Stimulated activated CD4-positive, alpha-beta T cell treated with anti-CD3 and anti-CD28 coated beads, TNF-alpha, amount 100 ng/mL, for 24 hours (primary cell): ENCODE measurements around the gene STX16.
A peak's percentile ranks its signal among the peaks of the same experiment; 100 is the strongest.

ENCODE experiments used
- DNase-seq, 3 experiments: peaks; one replicate each; pipeline ENCODE4 v3.0.0-alpha.2; 2020; ENCODE audit warnings: low read depth in 3 of 3

STX16 gene

DNA sequence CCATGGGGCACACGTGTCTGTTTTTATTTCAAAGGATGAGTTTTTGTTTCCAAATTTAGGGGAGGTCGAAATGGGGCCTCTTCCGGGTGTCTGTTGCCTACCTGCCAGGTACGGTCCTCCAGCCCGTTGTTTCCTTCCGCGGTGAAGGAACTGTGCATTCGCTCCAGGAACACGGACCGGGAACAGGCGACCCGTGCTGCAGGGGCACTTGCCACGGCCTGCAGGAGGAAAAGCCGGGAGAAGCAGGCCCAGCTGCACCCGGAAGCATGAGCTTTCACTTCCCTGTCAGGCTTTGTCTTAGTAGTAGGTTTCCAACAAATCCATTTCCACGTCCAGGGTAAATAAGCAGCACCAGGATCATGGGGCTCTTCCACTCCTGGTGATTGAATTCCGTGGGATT lies 24.6 kb downstream of the STX16 start:
- no peak for DNase-seq

- DNase-seq: no peak
These were observed 25.1 kb downstream of the STX16 start for GRCh38 chr20:58676161-58676560.

DNA sequence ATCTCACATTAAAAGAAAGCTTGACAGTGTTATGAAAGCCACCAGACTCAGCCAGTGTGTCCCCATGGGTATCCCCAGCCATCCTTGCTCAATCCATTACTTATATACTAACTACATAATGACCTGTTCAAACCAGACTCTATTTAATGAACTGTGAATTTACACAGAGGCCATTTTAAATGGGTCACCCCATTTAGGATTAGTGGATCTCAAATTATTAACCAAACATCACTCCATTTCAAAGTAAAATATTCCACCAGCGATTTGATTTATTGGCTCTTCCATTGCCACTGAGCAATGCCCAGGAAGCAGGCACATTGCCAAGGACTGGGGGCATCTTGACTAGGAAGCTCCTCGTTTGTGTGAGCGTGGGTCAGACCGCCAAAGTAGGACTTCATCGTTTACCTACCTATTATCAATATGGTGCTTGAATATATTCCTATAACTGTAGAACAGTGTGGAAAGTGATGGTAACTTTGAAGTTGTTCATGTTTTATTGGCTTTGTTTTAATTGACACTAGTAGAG lies 26.1 kb downstream of the STX16 start:
- no peak for DNase-seq

DNA sequence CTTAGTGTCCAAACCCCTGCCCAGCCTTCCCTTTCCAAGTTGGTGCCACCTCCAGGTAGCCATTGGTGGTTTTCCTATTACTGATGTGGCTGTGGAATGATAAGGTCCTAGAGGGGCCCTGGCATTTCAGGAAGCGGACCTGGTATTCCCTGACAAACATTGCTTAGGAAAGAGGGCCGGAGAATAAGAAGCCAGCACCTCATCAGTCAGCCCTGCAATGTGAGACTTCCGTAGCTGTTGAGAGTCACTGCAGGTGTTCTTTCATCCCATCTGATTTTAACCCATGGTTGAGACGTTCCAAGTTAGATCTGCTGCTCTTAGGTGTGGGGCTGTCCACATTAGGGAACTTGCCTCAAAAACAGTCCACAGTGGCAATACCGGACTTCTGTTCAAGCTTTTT lies 26.7 kb downstream of the STX16 start:
- no peak for DNase-seq

DNA sequence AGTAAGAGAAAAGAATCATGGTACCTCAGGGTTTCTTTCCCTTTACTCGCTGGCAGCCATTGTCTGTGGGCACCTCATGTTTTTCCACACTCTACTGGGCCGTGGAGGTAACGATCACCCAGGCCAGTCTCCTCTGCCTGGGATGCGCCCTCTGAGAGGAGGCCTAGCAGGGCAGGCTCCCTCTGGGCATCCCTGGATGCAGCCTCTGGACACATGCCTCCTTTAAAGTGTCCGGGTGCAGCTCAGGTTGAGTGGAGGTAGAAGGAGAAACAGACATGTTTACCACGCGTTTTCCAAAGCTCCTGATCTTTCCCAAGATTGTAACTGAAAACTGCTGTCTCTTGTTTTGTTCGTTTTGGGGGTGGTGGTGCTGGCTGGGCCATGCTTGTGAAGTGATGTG lies 27.7 kb downstream of the STX16 start:
- DNase-seq: no peak

- no peak for DNase-seq
These were observed 31.8 kb downstream of the STX16 start for GRCh38 chr20:58682656-58683531.

- DNase-seq: no peak
These were observed 33.2 kb downstream of the STX16 start for GRCh38 chr20:58684291-58684690.

DNA sequence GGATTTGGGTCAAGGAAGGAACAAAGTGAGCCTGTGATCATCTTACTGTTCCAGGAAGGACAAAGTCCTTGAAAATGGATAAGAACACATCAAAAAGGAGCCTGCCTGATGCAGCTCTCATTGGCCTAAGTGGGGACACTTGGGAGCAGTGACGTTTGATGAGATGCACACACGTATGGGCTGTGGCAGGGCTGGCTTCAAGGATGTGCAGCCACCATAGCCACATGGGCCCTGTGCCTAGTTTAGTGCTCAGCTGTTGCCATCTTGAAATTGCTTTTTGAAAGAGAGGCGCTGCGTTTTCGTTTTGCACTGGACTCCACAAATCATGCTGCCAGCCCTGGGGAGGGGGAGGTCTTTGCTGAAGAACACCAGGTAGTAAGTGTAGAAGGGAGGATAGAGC lies 34.9 kb downstream of the STX16 start:
- no peak for DNase-seq

GRCh38 chr20:58688414-58688813 lies 37.3 kb downstream of the STX16 start:
- DNase-seq: no peak

GRCh38 chr20:58688840-58689239 lies 37.8 kb downstream of the STX16 start:
- no peak for DNase-seq

DNA sequence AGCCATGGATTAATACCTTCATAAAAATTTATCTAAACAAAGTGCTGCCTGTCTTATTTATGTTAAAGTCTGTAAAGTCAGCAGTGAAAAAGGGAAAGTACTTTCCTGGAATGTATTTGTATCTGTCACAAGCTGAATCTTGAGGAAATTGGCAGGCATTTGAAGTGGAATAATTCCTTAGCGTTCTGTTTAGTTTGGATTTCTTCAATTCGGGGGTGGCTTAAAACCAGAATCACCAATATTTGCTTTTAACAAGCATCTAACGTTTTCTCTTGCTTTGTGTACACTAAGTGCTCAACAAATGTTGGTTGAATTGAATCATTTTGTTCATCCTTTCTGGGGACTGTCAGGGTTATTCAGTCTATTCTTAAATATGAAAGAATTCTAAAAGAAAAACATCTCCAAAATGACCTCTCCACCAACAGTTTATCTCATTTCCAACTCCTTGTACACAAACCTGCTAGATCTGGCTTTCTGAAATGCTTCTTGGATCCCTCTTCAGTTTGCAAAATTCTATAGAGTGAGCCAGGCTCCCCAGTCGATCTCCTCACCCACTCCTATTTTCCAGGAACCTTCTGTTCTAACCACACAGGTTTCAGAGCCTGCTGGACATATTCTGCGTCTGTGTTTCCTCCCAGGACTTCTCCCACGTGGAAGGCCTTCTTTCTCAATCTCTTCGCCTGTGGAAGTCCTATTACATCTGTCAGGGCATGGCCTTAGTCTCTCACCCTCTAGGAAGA lies 39.5 kb downstream of the STX16 start:
- DNase-seq: no peak

- DNase-seq: no peak
These were observed 40.9 kb downstream of the STX16 start for GRCh38 chr20:58691773-58692578.

GRCh38 chr20:58692579-58693225 lies 41.6 kb downstream of the STX16 start, which contains the start of gene NPEPL1:
NPEPL1 (plus strand) TSS chr20:58692800; CDS start chr20:58692901, 101 bp downstream.
- peak in 2 of 3 experiments; percentile 30 to 60 for DNase-seq

DNA sequence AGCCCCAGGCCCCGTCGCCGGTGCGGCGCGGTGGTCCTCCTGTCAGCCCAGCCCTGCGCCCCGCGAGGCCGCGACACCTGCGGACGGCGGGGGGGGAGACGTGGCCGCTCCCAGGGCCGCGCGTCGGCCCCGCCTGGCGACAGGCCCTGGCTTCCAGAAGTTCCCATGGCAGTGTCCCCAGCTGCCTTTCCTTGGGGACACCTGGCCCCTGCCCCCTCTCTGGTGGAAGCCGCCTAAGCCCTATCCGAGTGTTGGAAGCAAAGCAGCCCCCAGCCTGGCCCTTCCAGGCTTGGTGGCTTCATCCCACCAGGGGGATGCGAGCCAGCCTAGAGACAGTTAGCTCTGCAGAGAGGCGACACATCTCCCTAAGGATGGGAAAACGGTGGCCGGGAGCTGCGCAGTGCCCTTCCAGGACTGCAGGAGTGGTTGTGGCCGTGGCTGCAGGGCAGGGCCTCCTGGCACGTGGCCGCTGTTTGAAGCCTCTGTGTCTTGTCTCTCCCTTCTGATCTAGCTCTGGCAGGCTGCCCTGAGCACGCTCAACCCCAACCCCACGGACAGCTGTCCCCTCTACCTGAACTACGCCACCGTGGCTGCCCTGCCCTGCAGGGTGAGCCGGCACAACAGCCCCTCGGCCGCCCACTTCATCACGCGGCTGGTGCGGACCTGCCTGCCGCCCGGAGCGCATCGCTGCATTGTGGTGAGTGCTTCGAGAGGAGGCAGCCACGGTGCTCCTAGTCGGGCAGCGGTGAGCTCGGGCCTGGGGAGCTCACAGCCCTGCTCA lies 42.3 kb downstream of the STX16 start:
- DNase-seq: no peak

DNA sequence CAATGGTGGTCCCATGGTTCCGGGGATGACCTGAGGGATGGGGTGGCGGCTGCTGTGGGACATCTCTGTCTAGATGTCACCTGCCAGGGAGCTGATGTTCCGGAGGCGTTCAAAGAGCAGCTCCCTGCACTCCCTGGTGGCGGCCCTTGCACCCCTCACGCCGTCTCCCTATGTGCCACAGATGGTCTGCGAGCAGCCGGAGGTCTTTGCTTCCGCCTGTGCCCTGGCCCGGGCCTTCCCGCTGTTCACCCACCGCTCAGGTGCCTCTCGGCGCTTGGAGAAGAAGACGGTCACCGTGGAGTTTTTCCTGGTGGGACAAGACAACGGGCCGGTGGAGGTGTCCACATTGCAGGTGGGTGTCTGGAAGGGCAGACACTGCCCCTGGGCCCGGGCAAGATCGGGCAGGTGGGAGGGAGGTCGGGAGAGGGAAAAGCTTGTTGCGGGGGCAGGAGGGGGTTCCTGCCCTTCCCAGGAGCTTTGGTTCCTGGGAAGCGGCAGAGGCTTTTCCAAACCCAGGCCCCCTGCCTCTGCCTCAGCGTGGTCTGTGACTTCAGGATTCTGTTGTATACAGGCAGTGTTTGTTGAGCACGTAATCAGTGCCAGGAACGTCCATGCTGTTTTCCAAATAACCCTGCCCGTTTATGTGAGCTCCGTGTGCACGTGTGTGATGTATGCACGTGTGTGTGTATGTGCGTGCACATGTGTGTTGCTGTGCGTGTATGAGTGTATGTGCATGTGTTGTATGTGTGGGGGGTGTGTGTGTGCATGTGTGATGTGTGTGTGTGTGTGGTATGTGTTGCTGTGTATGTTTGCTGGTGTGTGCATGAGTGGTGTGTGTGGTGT lies 43.4 kb downstream of the STX16 start:
- no peak for DNase-seq

- DNase-seq: no peak
These were observed 44.1 kb downstream of the STX16 start for GRCh38 chr20:58695084-58695722.

GRCh38 chr20:58695895-58696375 lies 44.9 kb downstream of the STX16 start:
- DNase-seq: no peak

- DNase-seq: no peak
These were observed 45.4 kb downstream of the STX16 start for GRCh38 chr20:58696411-58696961.
